H1 (cell line): Measurements from ENCODE around the gene GJB4. TPM values are rescaled to one million over a fixed set of nuclear protein-coding genes. Genes with fewer than 3 reads are reported as not detected.

ENCODE experiments used
- CTCF ChIA-PET: fragments of 300-600 bp; sonication (Branson Sonifier 250); formaldehyde crosslinking; loops from one replicate; lab custom pipeline; 2021; ENCODE audit not compliant: partially characterized antibody; lab: Charles Lee
- POLR2A ChIA-PET: fragments of 300-600 bp; sonication (Branson Sonifier 250); formaldehyde crosslinking; loops from one replicate; lab custom pipeline; 2021; ENCODE audit warnings: inconsistent platforms; ENCODE audit not compliant: partially characterized antibody; lab: Charles Lee
- DNase-seq, 2 experiments: peaks; one replicate each; pipeline versions ENCODE4 v3.0.0 to v3.0.0-alpha.2; 2010 to 2022; ENCODE audit warnings: low spot score in 2 of 2, low read depth in 1 of 2, mixed read lengths in 1 of 2
- FAIRE-seq: peaks from 2 replicates; lab custom pipeline; 2011; peaks lifted over from hg19 to GRCh38; lab: Jason Lieb, UNC
- H2AFZ ChIP-seq: 2 replicates; pipeline ENCODE4 v1.8.1; 2012; ENCODE audit warnings: low read length, inconsistent platforms
- H2AK5ac ChIP-seq: 2 replicates; pipeline ENCODE4 v1.6.1; 2013; ENCODE audit warnings: low read depth, low read length
- H2BK120ac ChIP-seq: replicated peaks from 2 replicates; pipeline ENCODE3; 2013; ENCODE audit warnings: low read depth, low read length, inconsistent platforms
- H2BK12ac ChIP-seq: 2 replicates; pipeline ENCODE4 v1.6.1; 2013; ENCODE audit warnings: low read depth, low read length
- H2BK15ac ChIP-seq: 2 replicates; pipeline ENCODE4 v1.6.1; 2013; ENCODE audit warnings: low read length
- H2BK20ac ChIP-seq: 2 replicates; pipeline ENCODE4 v1.6.1; 2013; ENCODE audit warnings: low read length
- H2BK5ac ChIP-seq: 2 replicates; pipeline ENCODE4 v1.6.1; 2013; ENCODE audit warnings: low read depth, low read length
- H3K14ac ChIP-seq: 2 replicates; pipeline ENCODE4 v1.6.1; 2013; ENCODE audit warnings: inconsistent platforms; ENCODE audit not compliant: insufficient read length
- H3K18ac ChIP-seq: 2 replicates; pipeline ENCODE4 v1.6.1; 2013; ENCODE audit warnings: low read length; ENCODE audit errors: extremely low read depth
- H3K23ac ChIP-seq: 2 replicates; pipeline ENCODE4 v1.6.1; 2013; ENCODE audit warnings: inconsistent platforms; ENCODE audit not compliant: insufficient read length
- H3K23me2 ChIP-seq: 2 replicates; pipeline ENCODE4 v1.6.1; 2013; ENCODE audit warnings: low read depth, low read length
- H3K27ac ChIP-seq: 2 replicates; pipeline ENCODE4 v1.6.1; 2011; ENCODE audit warnings: low read depth, low read length, inconsistent platforms
- H3K27me3 ChIP-seq, 4 experiments: replicated peaks in 1 of 4; 1 replicate in 1 of 4; 2 replicates in 3 of 4; pipeline versions ENCODE4 v1.6.1 to v1.8.1; 2011 to 2013; ENCODE audit warnings: low read length in 3 of 4, mild to moderate bottlenecking in 3 of 4, inconsistent platforms in 2 of 4, mixed read lengths in 2 of 4, moderate library complexity in 1 of 4; ENCODE audit not compliant: control insufficient read depth in 3 of 4, insufficient read depth in 3 of 4; ENCODE audit errors: extremely low read depth in 1 of 4
- H3K36me3 ChIP-seq, 4 experiments: 2 replicates each; pipeline versions ENCODE4 v1.6.1 to v1.8.1; 2011 to 2013; ENCODE audit warnings: mild to moderate bottlenecking in 4 of 4, low read length in 3 of 4, moderate library complexity in 2 of 4, control low read depth in 1 of 4, inconsistent platforms in 1 of 4; ENCODE audit not compliant: insufficient read depth in 4 of 4, control insufficient read depth in 2 of 4
- H3K4ac ChIP-seq: replicated peaks from 2 replicates; pipeline ENCODE3; 2013; ENCODE audit warnings: low read length, low read depth, mixed read lengths, inconsistent platforms; ENCODE audit not compliant: insufficient read length
- H3K4me1 ChIP-seq, 4 experiments: replicated peaks in 1 of 4; 1 replicate in 1 of 4; 2 replicates in 3 of 4; pipeline versions ENCODE4 v1.6.1 to v1.8.1; 2011 to 2013; ENCODE audit warnings: low read length in 3 of 4, inconsistent platforms in 2 of 4, mixed read lengths in 1 of 4; ENCODE audit not compliant: insufficient read depth in 4 of 4, control insufficient read depth in 3 of 4
- H3K4me2 ChIP-seq, 2 experiments: 2 replicates each; pipeline versions ENCODE4 v1.6.1 to v1.8.1; 2011 to 2013; ENCODE audit warnings: low read depth in 2 of 2, low read length in 2 of 2, control low read depth in 1 of 2, inconsistent platforms in 1 of 2, mild to moderate bottlenecking in 1 of 2; ENCODE audit not compliant: insufficient read depth in 1 of 2
- H3K4me3 ChIP-seq, 4 experiments: fragments of 200-600, 300-600 bp in 1 of 4; sonication (generic), shearing (Covaris generic), sonication (Bioruptor Twin) in 1 of 4; 2 replicates each; pipeline versions ENCODE4 v1.5.1 to v1.8.1; 2011 to 2016; ENCODE audit warnings: low read length in 4 of 4, low read depth in 3 of 4, control low read depth in 2 of 4, inconsistent platforms in 2 of 4, mild to moderate bottlenecking in 2 of 4, mixed read lengths in 1 of 4, moderate library complexity in 1 of 4; ENCODE audit not compliant: insufficient read depth in 2 of 4; ENCODE audit errors: extremely low read depth in 1 of 4
- H3K56ac ChIP-seq: replicated peaks from 2 replicates; pipeline ENCODE3; 2013; ENCODE audit warnings: low read depth, mild to moderate bottlenecking, mixed read lengths, low read length, inconsistent platforms; ENCODE audit not compliant: insufficient read length
- H3K79me1 ChIP-seq: 2 replicates; pipeline ENCODE4 v1.6.1; 2013; ENCODE audit warnings: low read depth, low read length, control low read depth
- H3K79me2 ChIP-seq, 2 experiments: 2 replicates each; pipeline versions ENCODE4 v1.6.1 to v1.8.1; 2012 to 2013; ENCODE audit warnings: low read length in 2 of 2, mild to moderate bottlenecking in 2 of 2, inconsistent platforms in 1 of 2; ENCODE audit not compliant: insufficient read depth in 2 of 2, control insufficient read depth in 1 of 2
- H3K9ac ChIP-seq, 4 experiments: replicated peaks in 1 of 4; 1 replicate in 1 of 4; 2 replicates in 3 of 4; pipeline versions ENCODE4 v1.6.1 to v1.8.1; 2011 to 2013; ENCODE audit warnings: low read depth in 3 of 4, low read length in 3 of 4, control low read depth in 2 of 4, mild to moderate bottlenecking in 2 of 4, moderate library complexity in 2 of 4, inconsistent platforms in 1 of 4; ENCODE audit errors: extremely low read depth in 1 of 4
- H3K9me3 ChIP-seq, 2 experiments: 2 replicates each; pipeline versions ENCODE4 v1.6.1 to v1.8.1; 2012 to 2013; ENCODE audit warnings: mild to moderate bottlenecking in 2 of 2, moderate library complexity in 2 of 2, control low read depth in 1 of 2, inconsistent platforms in 1 of 2, low read depth in 1 of 2, low read length in 1 of 2, mixed read lengths in 1 of 2; ENCODE audit not compliant: insufficient read depth in 2 of 2
- H4K20me1 ChIP-seq, 2 experiments: replicated peaks in 1 of 2; 2 replicates each; pipeline versions ENCODE3 to v1.8.1; 2011 to 2013; ENCODE audit warnings: inconsistent platforms in 2 of 2, low read length in 2 of 2, mild to moderate bottlenecking in 1 of 2; ENCODE audit not compliant: insufficient read depth in 2 of 2, control insufficient read depth in 1 of 2
- H4K5ac ChIP-seq: 2 replicates; pipeline ENCODE4 v1.6.1; 2013; ENCODE audit warnings: low read length, low read depth, mixed read lengths, inconsistent platforms; ENCODE audit not compliant: insufficient read length
- H4K8ac ChIP-seq: 2 replicates; pipeline ENCODE4 v1.8.0; 2013; ENCODE audit warnings: mild to moderate bottlenecking, moderate library complexity, low read length, inconsistent platforms; ENCODE audit not compliant: insufficient read depth; ENCODE audit errors: extremely low read depth
- H4K91ac ChIP-seq: replicated peaks from 2 replicates; pipeline ENCODE3; 2013; ENCODE audit warnings: low read length, mixed read lengths, inconsistent platforms; ENCODE audit not compliant: insufficient read length
- BACH1 ChIP-seq: IDR thresholded peaks from 2 replicates; pipeline ENCODE4 v1.6.1; 2012; ENCODE audit warnings: low read length, improper control_type of control experiment
- CBX5 ChIP-seq: fragments of 300-800, 300-1000 bp; sonication (generic); IDR thresholded peaks from 2 replicates; pipeline ENCODE4 v1.7.1; 2016; ENCODE audit warnings: antibody characterized with exemption, low read length, low read depth
- EGR1 ChIP-seq: IDR thresholded peaks from 2 replicates; pipeline ENCODE4 v1.6.1; 2011; ENCODE audit warnings: low read depth, low read length, borderline replicate concordance
- EP300 ChIP-seq, 2 experiments: IDR thresholded peaks; 1 replicate in 1 of 2; 2 replicates in 1 of 2; pipeline ENCODE4 v1.6.1; 2011 to 2012; ENCODE audit warnings: low read depth in 2 of 2, low read length in 2 of 2, mild to moderate bottlenecking in 2 of 2, borderline replicate concordance in 1 of 2, inconsistent platforms in 1 of 2, moderate library complexity in 1 of 2
- EZH2 ChIP-seq: fragments of 200-600 bp; sonication (generic); IDR thresholded peaks from 2 replicates; pipeline ENCODE4 v1.7.1; 2012; ENCODE audit warnings: low read depth, mild to moderate bottlenecking, moderate library complexity, low read length, inconsistent platforms; ENCODE audit not compliant: severe bottlenecking
- GABPA ChIP-seq: IDR thresholded peaks from 2 replicates; pipeline ENCODE4 v1.6.1; 2011; ENCODE audit warnings: mild to moderate bottlenecking, low read length, moderate library complexity, borderline replicate concordance; ENCODE audit not compliant: insufficient read depth
- JUN ChIP-seq: IDR thresholded peaks from 2 replicates; pipeline ENCODE4 v1.6.1; 2011; ENCODE audit warnings: low read depth, mild to moderate bottlenecking, improper control_type of control experiment, low read length
- ZNF274 ChIP-seq: IDR thresholded peaks from 2 replicates; pipeline ENCODE4 v1.7.0; 2012; ENCODE audit warnings: low read length, borderline replicate concordance; ENCODE audit errors: extremely low read depth
- WGBS, 2 experiments: shearing (Covaris generic) in 1 of 2; methylation state at CpG; one replicate each; pipeline versions ENCODE4 v1.1.6 to v1.1.7; 2013 to 2015; ENCODE audit warnings: low lambda C conversion rate in 2 of 2, mixed read lengths in 2 of 2, inconsistent platforms in 1 of 2, low coverage in 1 of 2, missing lambda C conversion rate in 1 of 2; ENCODE audit not compliant: insufficient replicate concordance in 2 of 2, insufficient coverage in 1 of 2, insufficient read length in 1 of 2; ENCODE audit errors: extremely low coverage in 1 of 2, missing lambda C conversion rate in 1 of 2; 5-methylcytosine and 5-hydroxymethylcytosine counted together
- polyA plus RNA-seq, 7 experiments: library from polyadenylated mRNA; depleted of rRNA in 3 of 7; stranded (reverse) in 5 of 7; unstranded in 2 of 7; fragments of >200 nt in 5 of 7; fragments of 200-250 nt in 2 of 7; gene quantifications; 1 replicate in 5 of 7; 2 replicates in 1 of 7; 4 replicates in 1 of 7; pipeline versions ENCODE4 v1.2.1 to v1.2.3, GENCODE V29; 2011 to 2013; ENCODE audit warnings: missing spikeins in 2 of 7, mixed read lengths in 2 of 7
- total RNA-seq: library from RNA; stranded (reverse); fragmentation: NEBNext Ultra II Directional; extraction: Animal tissue kit (Norgen Biotek cat#: 25700); gene quantifications from 2 replicates; pipeline ENCODE4 v1.2.1, GENCODE V29; 2021

GJB4 gene
- total and polyA plus RNA-seq, 2 of the 8 experiments (the other 6 are each of a cell fraction or from before 2014, with no cell fraction given), result 0.20 to 0.41 TPM

DNA sequence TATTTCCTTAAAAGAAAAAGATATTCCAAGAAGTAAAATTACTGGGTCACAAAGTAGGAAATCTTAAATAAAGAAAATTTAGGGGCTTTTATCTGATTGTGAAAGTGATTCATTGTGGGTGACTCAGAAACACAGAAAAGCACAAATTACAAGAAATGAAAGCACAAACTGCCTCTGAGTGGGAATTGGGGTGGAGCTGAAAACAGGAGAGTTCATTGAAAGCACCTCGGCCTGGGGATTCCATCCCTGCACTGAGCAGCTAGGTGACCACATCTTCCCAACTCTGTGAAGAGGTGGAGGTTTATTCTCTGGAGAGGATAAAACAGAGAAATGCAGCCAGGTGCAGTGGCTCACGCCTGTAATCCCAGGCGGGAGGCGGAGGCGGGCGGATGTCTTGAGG lies 40.7 kb downstream of the GJB4 start:
- peak in 1 of 2 experiments; percentile 29 for DNase-seq
- H2BK5ac ChIP-seq, result no peak overlapping the region
- WGBS, 2 experiments, result 93% methylated on average over 6 of the region's 6 CpGs; no CpG with 5 or more reads in 1 of the 2 experiments
- no peak overlapping the region for H3K56ac ChIP-seq
- no peak overlapping the region for H4K8ac ChIP-seq
- H2BK15ac ChIP-seq, result no peak overlapping the region
- H4K91ac ChIP-seq, result no peak overlapping the region
- H3K79me2 ChIP-seq, result no peaks in the 10 kb centered on the region
- no peaks in the 10 kb centered on the region for H3K36me3 ChIP-seq
- no peak overlapping the region for H2AFZ ChIP-seq
- no peak overlapping the region for H3K23ac ChIP-seq
- POLR2A ChIA-PET, result interaction anchor here (0.7 to 1.5 kb wide), 2 partner anchors 52 to 59 kb away, joined by 5 to 7 read pairs; partner anchors contain the start of gene SMIM12
- TF ChIP-seq ZNF274 (no peak), EGR1 (no peak), EP300 (IDR thresholded peaks at IDR 0.05; ENCODE audit: borderline replicate concordance in 1 of 2, low read depth in 2 of 2, low read length in 2 of 2) (no peak), EZH2 (no peak), JUN (no peak), BACH1 (no peak), GABPA (no peak), CBX5 (no peak)
- H2BK20ac ChIP-seq, result no peak overlapping the region
- H3K4ac ChIP-seq, result no peak overlapping the region
- no peak overlapping the region for H2BK120ac ChIP-seq
- H3K4me3 ChIP-seq, result no peak overlapping the region
- H3K79me1 ChIP-seq, result no peaks in the 10 kb centered on the region
- H3K27ac ChIP-seq, result no peak overlapping the region
- CTCF ChIA-PET, result interaction anchor here (0.9 to 5.5 kb wide), 3 partner anchors 13 to 52 kb away, joined by 5 to 37 read pairs (median 10); no protein-coding TSS in a partner anchor
- H3K18ac ChIP-seq, result no peak overlapping the region
- peaks cover 0 to 8% (median 4%) of the 10 kb centered on the region in 4 experiments; a peak in 4 of 7 replicates for H3K4me1 ChIP-seq
- H3K14ac ChIP-seq, result no peak overlapping the region
- H2AK5ac ChIP-seq, result no peak overlapping the region
- no peaks in the 10 kb centered on the region for H3K27me3 ChIP-seq
- no peak overlapping the region for H2BK12ac ChIP-seq
- no peak overlapping the region for H3K9ac ChIP-seq
- no peak overlapping the region for H3K4me2 ChIP-seq
- no peaks in the 10 kb centered on the region for H3K23me2 ChIP-seq
- H3K9me3 ChIP-seq, result no peaks in the 10 kb centered on the region
- H4K5ac ChIP-seq, result no peak overlapping the region
- H4K20me1 ChIP-seq, result no peaks in the 10 kb centered on the region
- no peak for FAIRE-seq
